ENCODE measurements around the gene GMDS.

- TF ChIP-seq, protein P1, sequence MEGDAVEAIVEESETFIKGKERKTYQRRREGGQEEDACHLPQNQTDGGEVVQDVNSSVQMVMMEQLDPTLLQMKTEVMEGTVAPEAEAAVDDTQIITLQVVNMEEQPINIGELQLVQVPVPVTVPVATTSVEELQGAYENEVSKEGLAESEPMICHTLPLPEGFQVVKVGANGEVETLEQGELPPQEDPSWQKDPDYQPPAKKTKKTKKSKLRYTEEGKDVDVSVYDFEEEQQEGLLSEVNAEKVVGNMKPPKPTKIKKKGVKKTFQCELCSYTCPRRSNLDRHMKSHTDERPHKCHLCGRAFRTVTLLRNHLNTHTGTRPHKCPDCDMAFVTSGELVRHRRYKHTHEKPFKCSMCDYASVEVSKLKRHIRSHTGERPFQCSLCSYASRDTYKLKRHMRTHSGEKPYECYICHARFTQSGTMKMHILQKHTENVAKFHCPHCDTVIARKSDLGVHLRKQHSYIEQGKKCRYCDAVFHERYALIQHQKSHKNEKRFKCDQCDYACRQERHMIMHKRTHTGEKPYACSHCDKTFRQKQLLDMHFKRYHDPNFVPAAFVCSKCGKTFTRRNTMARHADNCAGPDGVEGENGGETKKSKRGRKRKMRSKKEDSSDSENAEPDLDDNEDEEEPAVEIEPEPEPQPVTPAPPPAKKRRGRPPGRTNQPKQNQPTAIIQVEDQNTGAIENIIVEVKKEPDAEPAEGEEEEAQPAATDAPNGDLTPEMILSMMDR (IDR thresholded peaks at IDR 0.05): no peak
- no peak for TF ChIP-seq POLR2A (IDR thresholded peaks at IDR 0.05)
Measured at GRCh38 chr6:1609648-1610496, 635.5 kb downstream of the GMDS start, which contains the start of gene FOXC1.

All from Peyer's patch (tissue), 4 donors.